Kidney (tissue), 14 donors: ENCODE data around the gene AOPEP. TPM values are rescaled to one million over a fixed set of nuclear protein-coding genes. Genes with fewer than 3 reads are reported as not detected.

ENCODE experiments used
- DNase-seq, 5 donors: peaks; one replicate each; pipeline ENCODE4 v3.0.0-alpha.2; 2013 to 2020
- FAIRE-seq: peaks from 2 replicates; lab custom pipeline; 2012; peaks lifted over from hg19 to GRCh38; lab: Jason Lieb, UNC
- H3K27ac ChIP-seq, 2 donors: one replicate each; pipeline ENCODE4 v1.7.0; 2013; ENCODE audit warnings: low read depth in 2 of 2, low read length in 2 of 2, inconsistent platforms in 1 of 2
- H3K27me3 ChIP-seq: one replicate; pipeline ENCODE4 v1.7.1; 2013; ENCODE audit warnings: low read length, inconsistent platforms; ENCODE audit not compliant: control insufficient read depth, insufficient read depth
- H3K36me3 ChIP-seq, 3 donors: one replicate each; pipeline versions ENCODE4 v1.7.0 to v1.7.1; 2013; ENCODE audit warnings: low read length in 3 of 3, control low read depth in 1 of 3, inconsistent platforms in 1 of 3; ENCODE audit not compliant: insufficient read depth in 3 of 3, control insufficient read depth in 2 of 3
- H3K4me1 ChIP-seq, 3 donors: one replicate each; pipeline versions ENCODE4 v1.7.0 to v1.7.1; 2013; ENCODE audit warnings: low read length in 3 of 3, inconsistent platforms in 1 of 3, low read depth in 1 of 3; ENCODE audit not compliant: control insufficient read depth in 2 of 3, insufficient read depth in 2 of 3
- H3K4me3 ChIP-seq, 3 donors: one replicate each; pipeline versions ENCODE4 v1.7.0 to v1.8.1; 2013; ENCODE audit warnings: low read length in 3 of 3, control low read depth in 1 of 3, inconsistent platforms in 1 of 3
- H3K9ac ChIP-seq, 3 donors: one replicate each; pipeline versions ENCODE4 v1.7.0 to v1.7.1; 2013; ENCODE audit warnings: low read length in 3 of 3, control low read depth in 1 of 3, inconsistent platforms in 1 of 3
- H3K9me3 ChIP-seq, 3 donors: one replicate each; pipeline versions ENCODE4 v1.7.0 to v1.7.1; 2013; ENCODE audit warnings: low read length in 3 of 3, control low read depth in 1 of 3, inconsistent platforms in 1 of 3; ENCODE audit not compliant: control insufficient read depth in 2 of 3, insufficient read depth in 1 of 3
- CTCF ChIP-seq: IDR thresholded peaks from 3 replicates; pipeline ENCODE4 v1.5.1; 2012; ENCODE audit warnings: mild to moderate bottlenecking, moderate library complexity, borderline replicate concordance; ENCODE audit not compliant: insufficient read depth; ENCODE audit errors: extremely low read depth
- intact Hi-C: fragments of 100-400 bp; cut with DNase I; formaldehyde crosslinking; loops from one replicate; pipeline ENCODE4 v1.11.1; 2022
- polyA plus RNA-seq: library from polyadenylated mRNA; stranded (reverse); fragments of 350-450 nt; fragmentation: Illumina TruSeq; extraction: RNeasy Lipid Tissue Mini Kit (QIAGEN cat#74804); gene quantifications from one replicate; pipeline ENCODE4 v1.2.3, GENCODE V29; 2014; ENCODE audit warnings: low read depth, low replicate concordance; ENCODE audit not compliant: insufficient read depth
- total RNA-seq: library from RNA; stranded (reverse); fragmentation: NEBNext Ultra II Directional; extraction: Animal tissue kit (Norgen Biotek cat#: 25700); gene quantifications from one replicate; pipeline ENCODE4 v1.2.1, GENCODE V29; 2021
- donor health status: control.
- donor health status: control.
- donor health status: control.
- donor health status: control.
- donor health status: control.
- donor health status: DM: yes; HTN: yes; CAD: no.
- donor health status: Normal renal cell carcinoma (clear cell type).

The AOPEP gene
- total and polyA plus RNA-seq, 2 donors from 2014 or later = 52.2 to 119 TPM

GRCh38 chr9:94933511-94933828 is 207.0 kb downstream of the AOPEP start:
- no peak for TF ChIP-seq CTCF
- Histone ChIP-seq H3K4me1 (peaks cover 0 to 8% (median 3%) of the 10 kb centered on the region in 3 donors), H3K9ac (no peak overlapping the region), H3K4me3 (no peak overlapping the region), H3K27ac (no peak overlapping the region), H3K9me3 (no peaks in the 10 kb centered on the region), H3K27me3 (no peaks in the 10 kb centered on the region), H3K36me3 (no peaks in the 10 kb centered on the region)
- intact Hi-C loops = no loop called here
- FAIRE-seq (no peak), DNase-seq (no peak)

GRCh38 chr9:94934816-94935328 is 208.4 kb downstream of the AOPEP start:
- no peaks in the 10 kb centered on the region for H3K9me3 ChIP-seq
- no peak for FAIRE-seq
- DNase-seq = no peak
- H3K36me3 ChIP-seq = no peaks in the 10 kb centered on the region
- no peak overlapping the region for H3K27ac ChIP-seq
- intact Hi-C loops = no loop called here
- H3K9ac ChIP-seq = no peak overlapping the region
- no peaks in the 10 kb centered on the region for H3K27me3 ChIP-seq
- peaks cover 0 to 8% (median 3%) of the 10 kb centered on the region in 3 donors for H3K4me1 ChIP-seq
- no peak for TF ChIP-seq CTCF
- H3K4me3 ChIP-seq = no peak overlapping the region

GRCh38 chr9:94935396-94935795 is 208.9 kb downstream of the AOPEP start:
- intact Hi-C loops = no loop called here
- TF ChIP-seq CTCF = no peak
- H3K36me3 ChIP-seq = no peaks in the 10 kb centered on the region
- FAIRE-seq (no peak), DNase-seq (no peak)
- H3K4me1 ChIP-seq = peaks cover 0 to 8% (median 3%) of the 10 kb centered on the region in 3 donors
- H3K27ac ChIP-seq = no peak overlapping the region
- no peak overlapping the region for H3K9ac ChIP-seq
- H3K4me3 ChIP-seq = no peak overlapping the region
- H3K27me3 ChIP-seq = no peaks in the 10 kb centered on the region
- no peaks in the 10 kb centered on the region for H3K9me3 ChIP-seq

- Histone ChIP-seq H3K36me3 (no peaks in the 10 kb centered on the region), H3K4me3 (no peak overlapping the region), H3K9me3 (no peaks in the 10 kb centered on the region), H3K4me1 (peaks cover 0 to 18% (median 11%) of the 10 kb centered on the region in 3 donors), H3K27me3 (no peaks in the 10 kb centered on the region), H3K9ac (no peak overlapping the region), H3K27ac (no peak overlapping the region)
- no peak for TF ChIP-seq CTCF
- FAIRE-seq (no peak), DNase-seq (peak in 3 of 5 donors; percentile 40 to 80 (median 53))
- intact Hi-C loops = no loop called here
Observed at GRCh38 chr9:94936419-94936818, 209.9 kb downstream of the AOPEP start.
